ENCODE results near the gene SMIM28. TPM values are rescaled to one million over a fixed set of nuclear protein-coding genes. Genes with fewer than 3 reads are reported as not detected.

SMIM28 gene
- total RNA-seq, 1 donor from 2014 or later, result not detected

GRCh38 chr6:138386897-138387296, 9.2 kb downstream of the SMIM28 start:
- no peak for DNase-seq
- H3K9me3 Mint-ChIP-seq, result no peaks in the 10 kb centered on the region
- no peak overlapping the region for H3K27ac Mint-ChIP-seq
- H3K27me3 Mint-ChIP-seq, result peaks cover 17% of the 10 kb centered on the region
- no peaks in the 10 kb centered on the region for H3K4me1 Mint-ChIP-seq
- no peaks in the 10 kb centered on the region for H3K36me3 Mint-ChIP-seq (ENCODE audit: low read depth)
- H3K4me3 Mint-ChIP-seq, result no peak overlapping the region
- intact Hi-C loops (cut with micrococcal nuclease), result no loop called here

GRCh38 chr6:138387577-138388368, 10.1 kb downstream of the SMIM28 start:
- Mint-ChIP-seq H3K36me3 (ENCODE audit: low read depth) (no peaks in the 10 kb centered on the region), H3K9me3 (no peaks in the 10 kb centered on the region), H3K4me1 (no peaks in the 10 kb centered on the region), H3K4me3 (no peak overlapping the region), H3K27me3 (peaks cover 19% of the 10 kb centered on the region), H3K27ac (no peak overlapping the region)
- no peak for DNase-seq
- intact Hi-C loops (cut with micrococcal nuclease), result no loop called here

- peaks cover 3% of the 10 kb centered on the region for H3K4me1 Mint-ChIP-seq
- no peak for DNase-seq
- peaks cover 23% of the 10 kb centered on the region for H3K27me3 Mint-ChIP-seq
These were observed 11.8 kb downstream of the SMIM28 start for GRCh38 chr6:138389551-138389950.

GRCh38 chr6:138393871-138394783, 16.4 kb downstream of the SMIM28 start:
- Mint-ChIP-seq H3K27me3 (peaks cover 19% of the 10 kb centered on the region), H3K9me3 (peaks cover 4% of the 10 kb centered on the region), H3K4me3 (no peak overlapping the region), H3K27ac (no peak overlapping the region), H3K36me3 (ENCODE audit: low read depth) (no peaks in the 10 kb centered on the region), H3K4me1 (peaks cover 3% of the 10 kb centered on the region)
- intact Hi-C loops (cut with micrococcal nuclease), result no loop called here
- no peak for DNase-seq

More at GRCh38 chr6:138389551-138389950, 11.8 kb downstream of the SMIM28 start:
- H3K4me3 Mint-ChIP-seq, result no peak overlapping the region
- H3K36me3 Mint-ChIP-seq (ENCODE audit: low read depth), result no peaks in the 10 kb centered on the region
- H3K9me3 Mint-ChIP-seq, result peaks cover 4% of the 10 kb centered on the region
- no peak overlapping the region for H3K27ac Mint-ChIP-seq
- intact Hi-C loops (cut with micrococcal nuclease), result no loop called here

- Mint-ChIP-seq H3K4me3 (no peak overlapping the region), H3K27me3 (peaks cover 14% of the 10 kb centered on the region), H3K4me1 (peaks cover 3% of the 10 kb centered on the region), H3K27ac (no peak overlapping the region), H3K36me3 (ENCODE audit: low read depth) (no peaks in the 10 kb centered on the region), H3K9me3 (peaks cover 4% of the 10 kb centered on the region)
- intact Hi-C loops (cut with micrococcal nuclease), result no loop called here
- no peak for DNase-seq
These were observed 19.0 kb downstream of the SMIM28 start for GRCh38 chr6:138396709-138397108.

- no peak overlapping the region for H3K4me3 Mint-ChIP-seq
- H3K9me3 Mint-ChIP-seq, result peaks cover 4% of the 10 kb centered on the region
- H3K27ac Mint-ChIP-seq, result no peak overlapping the region
- no peak for DNase-seq
- intact Hi-C loops (cut with micrococcal nuclease), result no loop called here
- no peaks in the 10 kb centered on the region for H3K36me3 Mint-ChIP-seq (ENCODE audit: low read depth)
- peaks cover 17% of the 10 kb centered on the region for H3K27me3 Mint-ChIP-seq
- H3K4me1 Mint-ChIP-seq, result peaks cover 3% of the 10 kb centered on the region
These were observed 19.7 kb downstream of the SMIM28 start for GRCh38 chr6:138397128-138398122.

GRCh38 chr6:138400326-138400725, 22.6 kb downstream of the SMIM28 start:
- Mint-ChIP-seq H3K4me3 (no peak overlapping the region), H3K4me1 (peaks cover 9% of the 10 kb centered on the region), H3K27me3 (peaks cover 17% of the 10 kb centered on the region), H3K36me3 (ENCODE audit: low read depth) (no peaks in the 10 kb centered on the region), H3K9me3 (no peaks in the 10 kb centered on the region), H3K27ac (no peak overlapping the region)
- no peak for DNase-seq
- intact Hi-C loops (cut with micrococcal nuclease), result loop anchor here (10.0 kb wide), 1 partner anchor 194 kb away; no protein-coding TSS in a partner anchor

- H3K4me3 Mint-ChIP-seq, result peak overlapping the region; percentile 32
- H3K27me3 Mint-ChIP-seq, result peaks cover 15% of the 10 kb centered on the region
- peaks cover 6% of the 10 kb centered on the region for H3K36me3 Mint-ChIP-seq (ENCODE audit: low read depth)
- peaks cover 12% of the 10 kb centered on the region for H3K4me1 Mint-ChIP-seq
- no peaks in the 10 kb centered on the region for H3K9me3 Mint-ChIP-seq
- intact Hi-C loops (cut with micrococcal nuclease), result loop anchor here (10.0 kb wide), 1 partner anchor 193 kb away; no protein-coding TSS in a partner anchor
- no peak for DNase-seq
- H3K27ac Mint-ChIP-seq, result no peak overlapping the region
These were observed 24.5 kb downstream of the SMIM28 start for GRCh38 chr6:138401960-138402837.

GRCh38 chr6:138402838-138403187, 25.1 kb downstream of the SMIM28 start:
- peaks cover 15% of the 10 kb centered on the region for H3K27me3 Mint-ChIP-seq
- no peak for DNase-seq
- no peak overlapping the region for H3K27ac Mint-ChIP-seq
- no peaks in the 10 kb centered on the region for H3K9me3 Mint-ChIP-seq
- intact Hi-C loops (cut with micrococcal nuclease), result loop anchor here (10.0 kb wide), 1 partner anchor 192 kb away; no protein-coding TSS in a partner anchor
- peak overlapping the region; percentile 81 for H3K4me3 Mint-ChIP-seq
- peaks cover 11% of the 10 kb centered on the region for H3K36me3 Mint-ChIP-seq (ENCODE audit: low read depth)
- peaks cover 12% of the 10 kb centered on the region for H3K4me1 Mint-ChIP-seq

- Mint-ChIP-seq H3K4me3 (peak overlapping the region; percentile 81), H3K9me3 (no peaks in the 10 kb centered on the region), H3K27ac (peak overlapping the region; percentile 58), H3K27me3 (peaks cover 15% of the 10 kb centered on the region), H3K4me1 (peaks cover 12% of the 10 kb centered on the region), H3K36me3 (ENCODE audit: low read depth) (peaks cover 14% of the 10 kb centered on the region)
- peak; percentile 80 for DNase-seq
- intact Hi-C loops (cut with micrococcal nuclease), result loop anchor here (10.0 kb wide), 1 partner anchor 191 kb away; no protein-coding TSS in a partner anchor
These were observed 25.7 kb downstream of the SMIM28 start for GRCh38 chr6:138403324-138403800.

- Mint-ChIP-seq H3K27me3 (peaks cover 15% of the 10 kb centered on the region), H3K4me1 (peaks cover 12% of the 10 kb centered on the region), H3K4me3 (peak within 1 kb of the TSS; percentile 82), H3K9me3 (no peaks in the 10 kb centered on the region), H3K36me3 (ENCODE audit: low read depth) (peaks cover 19% of the 10 kb centered on the region), H3K27ac (peak within 1 kb of the TSS; percentile 58)
- peak; percentile 97 for DNase-seq
- intact Hi-C loops (cut with micrococcal nuclease), result loop anchor here (2.0 to 10.0 kb wide), 2 partner anchors 23 to 191 kb away; no protein-coding TSS in a partner anchor
These were observed 26.3 kb downstream of the SMIM28 start, which contains the start of gene HEBP2 for GRCh38 chr6:138403801-138404665. HEBP2 (plus strand) TSS chr6:138404223; CDS start chr6:138404496, 273 bp downstream.
